HG03103 (cell line): Measurements from ENCODE around the gene MAPK11.

Source experiments
- ATAC-seq: cut with Tn5 transposase; IDR thresholded peaks from one replicate; pipeline ENCODE4 v1.9.1; 2021; ENCODE audit warnings: low read depth; ENCODE audit not compliant: unreplicated experiment

Gene MAPK11

GRCh38 chr22:50308597-50308935 is 38.4 kb upstream of the MAPK11 start:
- ATAC-seq = no peak

- ATAC-seq = no peak
These were observed 37.9 kb upstream of the MAPK11 start for GRCh38 chr22:50307890-50308596.

GRCh38 chr22:50306753-50307749 is 36.9 kb upstream of the MAPK11 start, which contains the start of gene PLXNB2:
Gene PLXNB2, minus strand, starts transcription at chr22:50307646. Its CDS starts 17,062 bp downstream, at chr22:50290584.
- ATAC-seq = no peak

GRCh38 chr22:50305923-50306566 is 35.9 kb upstream of the MAPK11 start:
- no peak for ATAC-seq

- no peak for ATAC-seq
These were observed 35.3 kb upstream of the MAPK11 start for GRCh38 chr22:50305393-50305922.

- ATAC-seq = no peak
These were observed 34.6 kb upstream of the MAPK11 start for GRCh38 chr22:50304528-50305392.

GRCh38 chr22:50303848-50304527 is 33.8 kb upstream of the MAPK11 start:
- no peak for ATAC-seq

GRCh38 chr22:50303515-50303847 is 33.3 kb upstream of the MAPK11 start:
- ATAC-seq = no peak

- no peak for ATAC-seq
These were observed 32.4 kb upstream of the MAPK11 start for GRCh38 chr22:50302564-50302963.

- no peak for ATAC-seq
These were observed 31.9 kb upstream of the MAPK11 start for GRCh38 chr22:50302041-50302541.

- no peak for ATAC-seq
These were observed 31.4 kb upstream of the MAPK11 start for GRCh38 chr22:50301581-50301991.

- no peak for ATAC-seq
These were observed 30.6 kb upstream of the MAPK11 start for GRCh38 chr22:50300620-50301257.

- no peak for ATAC-seq
These were observed 29.8 kb upstream of the MAPK11 start for GRCh38 chr22:50299785-50300619.

GRCh38 chr22:50298937-50299784 is 29.0 kb upstream of the MAPK11 start:
- ATAC-seq = no peak

- no peak for ATAC-seq
These were observed 28.1 kb upstream of the MAPK11 start for GRCh38 chr22:50298266-50298637.

- ATAC-seq = no peak
These were observed 27.5 kb upstream of the MAPK11 start for GRCh38 chr22:50297510-50298265.
